GM23248 (cell line): ENCODE measurements around the gene SHCBP1L. TPM values are rescaled to one million over a fixed set of nuclear protein-coding genes. Genes with fewer than 3 reads are reported as not detected.
"Not testable (repeated sequence)": the region's sequence is repeated elsewhere in the genome, so short reads cannot be mapped to it uniquely, and the experiment has no call there.

Experiments
- DNase-seq: peaks from one replicate; pipeline ENCODE4 v3.0.0-alpha.2; 2015
- H2AFZ ChIP-seq: fragments of 200-600 bp; sonication (generic); 2 replicates; pipeline ENCODE4 v1.6.1; 2016; ENCODE audit warnings: antibody characterized with exemption
- H3F3A ChIP-seq: fragments of 200-600 bp; sonication (generic); 2 replicates; pipeline ENCODE4 v1.6.1; 2016; ENCODE audit warnings: mild to moderate bottlenecking, antibody characterized with exemption, mixed run types; ENCODE audit not compliant: insufficient read depth
- H3K27ac ChIP-seq: fragments of 200-600 bp; sonication (generic); 2 replicates; pipeline ENCODE4 v1.5.1; 2016; ENCODE audit warnings: mild to moderate bottlenecking
- H3K27me3 ChIP-seq: fragments of 200-600 bp; sonication (generic); replicated peaks from 2 replicates; pipeline ENCODE4 v1.6.1; 2016; ENCODE audit warnings: mild to moderate bottlenecking; ENCODE audit not compliant: insufficient read depth
- H3K36me3 ChIP-seq: fragments of 200-600 bp; sonication (generic); 2 replicates; pipeline ENCODE4 v1.6.1; 2016; ENCODE audit warnings: low read depth, mild to moderate bottlenecking
- H3K4me1 ChIP-seq: fragments of 200-600 bp; sonication (generic); 2 replicates; pipeline ENCODE4 v1.6.1; 2016; ENCODE audit warnings: mild to moderate bottlenecking; ENCODE audit not compliant: insufficient read depth
- H3K4me2 ChIP-seq: fragments of 200-600 bp; sonication (generic); one replicate; pipeline ENCODE4 v1.6.1; 2016; ENCODE audit warnings: mild to moderate bottlenecking; ENCODE audit not compliant: unreplicated experiment
- H3K4me3 ChIP-seq: fragments of 200-600 bp; sonication (generic); 2 replicates; pipeline ENCODE4 v1.5.1; 2016; ENCODE audit warnings: mild to moderate bottlenecking
- H3K79me2 ChIP-seq: fragments of 200-600 bp; sonication (generic); 2 replicates; pipeline ENCODE4 v1.6.1; 2016; ENCODE audit warnings: mild to moderate bottlenecking; ENCODE audit not compliant: insufficient read depth
- H3K9ac ChIP-seq: fragments of 200-600 bp; sonication (generic); 2 replicates; pipeline ENCODE4 v1.6.1; 2016; ENCODE audit warnings: mild to moderate bottlenecking
- H3K9me2 ChIP-seq: fragments of 200-600 bp; sonication (generic); 2 replicates; pipeline ENCODE4 v1.6.1; 2016; ENCODE audit warnings: mixed run types, mild to moderate bottlenecking, moderate library complexity; ENCODE audit not compliant: insufficient read depth
- H3K9me3 ChIP-seq: fragments of 200-600 bp; sonication (generic); one replicate; pipeline ENCODE4 v1.6.1; 2017; ENCODE audit warnings: low read depth
- H4K20me1 ChIP-seq: fragments of 200-600 bp; sonication (generic); 2 replicates; pipeline ENCODE4 v1.6.0; 2016; ENCODE audit not compliant: insufficient read depth
- EZH2 ChIP-seq: fragments of 200-600 bp; sonication (generic); IDR thresholded peaks from 2 replicates; pipeline ENCODE4 v1.6.1; 2018; ENCODE audit warnings: antibody characterized with exemption, mild to moderate bottlenecking; ENCODE audit not compliant: insufficient read depth, poor library complexity, severe bottlenecking
- EZH2phosphoT487 ChIP-seq: fragments of 200-600 bp; sonication (generic); IDR thresholded peaks from 2 replicates; pipeline ENCODE4 v1.6.1; 2018; ENCODE audit warnings: antibody characterized with exemption, moderate library complexity, mild to moderate bottlenecking, low read depth; ENCODE audit not compliant: insufficient read depth
- WGBS, 2 experiments: methylation state at CpG; one replicate each; pipeline ENCODE4 v1.1.6; 2015 to 2017; ENCODE audit warnings: low lambda C conversion rate in 2 of 2, low coverage in 1 of 2; ENCODE audit errors: missing lambda C conversion rate in 2 of 2; 5-methylcytosine and 5-hydroxymethylcytosine counted together
- in situ Hi-C: fragments of 300-500 bp; cut with MboI; formaldehyde crosslinking; loops from 2 replicates; pipeline ENCODE4 v1.15.0; 2020
- polyA plus RNA-seq: library from polyadenylated mRNA; unstranded; fragments of >200 nt; fragmentation: Nextera tagmentation; extraction: Ambion mirVana; gene quantifications from 2 replicates; pipeline ENCODE4 v1.2.1, GENCODE V29; 2016
- total RNA-seq: library from RNA; depleted of rRNA; stranded (reverse); fragments of >200 nt; shearing (Covaris generic); gene quantifications from 2 replicates; pipeline ENCODE4 v1.2.3, GENCODE V29; 2014

The SHCBP1L gene
- total and polyA plus RNA-seq, 2 experiments from 2014 or later = not detected

DNA sequence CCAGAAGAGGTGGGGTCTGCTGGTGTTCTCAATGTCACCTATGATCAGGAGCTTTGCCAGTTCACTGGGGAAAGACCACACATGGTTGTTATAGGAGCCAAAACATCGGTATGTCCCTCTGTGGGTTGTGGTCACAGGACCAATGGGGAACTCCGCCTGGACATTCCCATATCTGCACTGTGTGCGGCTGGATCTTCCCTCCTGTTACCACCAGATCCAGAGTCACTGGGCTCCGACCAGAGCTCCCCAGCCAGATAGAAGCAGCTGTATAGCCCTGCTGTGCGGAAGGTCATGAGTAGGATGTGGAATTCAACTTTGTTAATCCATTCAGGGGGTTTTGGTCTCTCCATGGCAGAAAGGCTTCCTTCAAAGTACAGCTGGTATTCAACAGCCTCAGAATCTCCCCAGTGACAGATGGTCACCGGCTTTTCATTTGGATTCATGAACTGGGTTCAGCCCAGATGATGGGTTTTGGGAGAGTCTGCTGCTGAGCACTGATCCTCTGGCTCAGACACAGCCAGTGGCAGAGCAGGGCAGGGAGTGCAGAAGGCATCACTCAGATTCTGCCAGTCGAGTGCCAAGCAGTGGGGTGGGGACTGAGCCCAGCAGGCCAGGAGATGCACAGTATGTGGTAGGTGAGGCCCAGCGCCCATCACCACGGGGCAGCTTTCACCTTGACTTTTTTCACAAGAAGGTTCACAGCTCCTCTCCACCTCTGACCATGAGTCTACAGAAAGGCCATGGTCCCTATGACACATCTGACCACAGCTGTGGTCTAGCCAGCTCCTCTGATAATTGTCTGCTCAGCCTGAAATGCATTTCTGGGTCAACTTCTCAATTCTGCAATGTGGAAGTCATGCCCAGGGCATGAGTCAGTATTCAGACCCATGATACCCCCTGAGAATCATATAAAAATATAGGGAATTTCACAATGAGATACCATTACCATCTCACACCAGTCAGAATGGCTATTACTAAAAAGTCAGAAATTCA, 2.9 kb upstream of the SHCBP1L start:
- no peaks in the 10 kb centered on the region for H3K9me3 ChIP-seq
- no peaks in the 10 kb centered on the region for H3K9me2 ChIP-seq
- 0 out of 2 replicates have a peak, but pooled peaks have one; percentile 38 for TF ChIP-seq EZH2phosphoT487
- no peak for TF ChIP-seq EZH2
- 65 to 67% methylated on average over 9 of the region's 9 CpGs for WGBS, 2 experiments
- no peaks in the 10 kb centered on the region for H3K36me3 ChIP-seq
- H3K4me2 ChIP-seq = peak overlapping the region; percentile 35
- H3K27me3 ChIP-seq = no peaks in the 10 kb centered on the region
- H4K20me1 ChIP-seq = no peaks in the 10 kb centered on the region
- H2AFZ ChIP-seq = no peak overlapping the region
- peak overlapping the region; percentile 81 for H3K27ac ChIP-seq
- H3F3A ChIP-seq = peaks cover 17% of the 10 kb centered on the region
- H3K4me1 ChIP-seq = peaks cover 12% of the 10 kb centered on the region; the same call in 1 of the 2 replicates
- peaks cover 3% of the 10 kb centered on the region; the same call in 1 of the 2 replicates for H3K79me2 ChIP-seq
- in situ Hi-C loops = no loop called here
- peak overlapping the region; percentile 6; the same call in 1 of the 2 replicates for H3K4me3 ChIP-seq
- peak; percentile 96 for DNase-seq
- peak overlapping the region; percentile 18; the same call in 1 of the 2 replicates for H3K9ac ChIP-seq

DNA sequence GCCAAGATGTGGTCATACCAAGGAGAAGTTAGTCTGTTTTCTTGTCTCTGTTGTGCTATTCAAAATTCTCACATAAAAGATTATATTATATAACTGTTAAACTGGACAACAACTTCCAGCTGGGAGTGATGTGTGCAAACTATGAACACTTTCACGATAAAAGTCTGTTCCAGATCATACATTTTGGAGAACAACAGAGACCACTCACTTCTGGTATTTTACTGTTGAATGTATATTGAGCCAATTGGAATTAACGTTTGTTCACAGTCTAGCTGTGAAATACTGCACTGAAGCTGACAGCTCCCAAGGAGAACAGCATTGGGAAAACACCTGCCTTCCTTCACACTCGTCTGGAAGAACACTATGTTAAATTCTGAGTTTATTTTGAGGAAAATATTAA, 860 bp upstream of the SHCBP1L start:
- no peaks in the 10 kb centered on the region for H3K27me3 ChIP-seq
- in situ Hi-C loops = no loop called here

DNA sequence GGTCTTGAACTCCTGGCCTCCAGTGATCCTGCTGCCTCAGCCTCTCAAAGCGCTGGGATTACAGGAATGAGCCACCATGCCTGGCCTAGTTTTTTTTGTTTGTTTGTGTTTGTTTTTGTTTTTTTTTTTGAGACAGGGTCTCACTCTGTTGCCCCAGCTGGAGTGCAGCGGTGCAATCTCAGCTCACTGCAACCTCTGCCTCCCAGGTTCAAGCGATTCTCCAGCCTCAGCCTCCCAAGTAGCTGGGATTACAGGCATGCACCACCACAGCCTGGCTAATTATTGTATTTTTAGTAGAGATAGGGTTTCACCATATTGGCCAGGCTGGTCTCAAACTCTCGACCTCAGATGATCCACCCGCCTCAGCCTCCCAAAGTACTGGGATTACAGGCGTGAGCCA, 9.6 kb downstream of the SHCBP1L start:
- WGBS, 2 experiments = 92 to 95% methylated on average over 6 of the region's 6 CpGs
- H3F3A ChIP-seq, H3K4me3 ChIP-seq, H3K27ac ChIP-seq, H3K9ac ChIP-seq, H3K36me3 ChIP-seq, H4K20me1 ChIP-seq, H3K4me2 ChIP-seq, H3K9me3 ChIP-seq, H3K27me3 ChIP-seq, H3K79me2 ChIP-seq, H3K9me2 ChIP-seq, H2AFZ ChIP-seq, in situ Hi-C loops, DNase-seq, H3K4me1 ChIP-seq: not testable (repeated sequence)

More for the DNA sequence above, 860 bp upstream of the SHCBP1L start:
- H3K27ac ChIP-seq = no peak overlapping the region
- no peaks in the 10 kb centered on the region for H4K20me1 ChIP-seq
- H3K4me1 ChIP-seq = peaks cover 12% of the 10 kb centered on the region; the same call in 1 of the 2 replicates
- H3F3A ChIP-seq = peaks cover 17% of the 10 kb centered on the region
- 78 to 79% methylated on average over 3 of the region's 3 CpGs for WGBS, 2 experiments
- no peak for TF ChIP-seq EZH2phosphoT487
- no peak for TF ChIP-seq EZH2
- no peak overlapping the region for H3K4me2 ChIP-seq
- no peak overlapping the region for H3K4me3 ChIP-seq
- no peak overlapping the region for H3K9ac ChIP-seq
- H2AFZ ChIP-seq = no peak overlapping the region
- DNase-seq = no peak
- no peaks in the 10 kb centered on the region for H3K79me2 ChIP-seq
- H3K9me2 ChIP-seq = no peaks in the 10 kb centered on the region
- H3K36me3 ChIP-seq = no peaks in the 10 kb centered on the region
- H3K9me3 ChIP-seq = no peaks in the 10 kb centered on the region

DNA sequence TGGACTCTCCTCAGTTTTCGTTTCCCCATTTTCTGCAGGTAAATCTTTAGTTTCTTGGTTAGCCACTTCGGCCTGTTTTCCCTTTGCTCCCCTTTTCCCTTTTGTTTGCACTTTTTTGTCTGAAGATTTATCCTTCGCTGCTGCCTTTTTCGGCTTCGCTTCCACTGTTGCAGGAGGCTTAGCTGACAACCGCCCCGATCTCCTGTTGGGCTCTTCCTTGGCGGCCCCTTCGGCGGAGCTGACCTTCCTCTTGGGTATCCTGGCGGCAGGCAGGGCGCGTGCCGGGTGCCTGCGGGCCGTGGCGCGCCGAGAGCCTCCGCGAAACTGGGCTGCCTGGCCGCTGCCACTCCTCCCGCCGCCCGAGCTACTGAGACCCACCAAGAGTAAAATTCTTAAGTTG, 10.8 kb downstream of the SHCBP1L start:
- peak overlapping the region; percentile 60; the same call in 1 of the 2 replicates for H2AFZ ChIP-seq
- WGBS, 2 experiments = 53 to 54% methylated on average over 24 to 25 of the region's 25 CpGs
- H3K27ac ChIP-seq, H3K79me2 ChIP-seq, in situ Hi-C loops, H3F3A ChIP-seq, DNase-seq, H3K9ac ChIP-seq, H3K36me3 ChIP-seq, H3K27me3 ChIP-seq, H3K4me3 ChIP-seq, H3K9me3 ChIP-seq, H3K4me2 ChIP-seq, H4K20me1 ChIP-seq, H3K4me1 ChIP-seq, H3K9me2 ChIP-seq: not testable (repeated sequence)
